Muscle layer of duodenum (tissue), 2 donors: ENCODE data around the gene TBX15.

Source experiments
- H3K27ac ChIP-seq: one replicate; pipeline ENCODE4 v1.7.0; 2013; ENCODE audit warnings: mild to moderate bottlenecking, low read length
- H3K27me3 ChIP-seq: one replicate; pipeline ENCODE4 v1.7.0; 2013; ENCODE audit warnings: low read depth, mild to moderate bottlenecking, control low read depth, low read length
- H3K36me3 ChIP-seq, 2 donors: one replicate each; pipeline ENCODE4 v1.7.0; 2013; ENCODE audit warnings: low read length in 2 of 2, control low read depth in 1 of 2, mild to moderate bottlenecking in 1 of 2; ENCODE audit not compliant: insufficient read depth in 2 of 2, control insufficient read depth in 1 of 2
- H3K4me1 ChIP-seq, 2 donors: one replicate each; pipeline ENCODE4 v1.7.0; 2013; ENCODE audit warnings: low read length in 2 of 2, mild to moderate bottlenecking in 2 of 2, control low read depth in 1 of 2, moderate library complexity in 1 of 2; ENCODE audit not compliant: insufficient read depth in 2 of 2, control insufficient read depth in 1 of 2
- H3K4me3 ChIP-seq, 2 donors: one replicate each; pipeline ENCODE4 v1.7.0; 2013; ENCODE audit warnings: low read length in 2 of 2, low read depth in 1 of 2, mild to moderate bottlenecking in 1 of 2
- H3K9me3 ChIP-seq, 2 donors: one replicate each; pipeline ENCODE4 v1.7.0; 2013; ENCODE audit warnings: low read length in 2 of 2, control low read depth in 1 of 2, mild to moderate bottlenecking in 1 of 2; ENCODE audit not compliant: control insufficient read depth in 1 of 2
- donor health status: healthy.

TBX15 gene

GRCh38 chr1:118948846-118949245, 39.3 kb downstream of the TBX15 start:
- no peaks in the 10 kb centered on the region for H3K4me1 ChIP-seq
- H3K27ac ChIP-seq, result no peak overlapping the region
- H3K27me3 ChIP-seq, result no peaks in the 10 kb centered on the region
- H3K9me3 ChIP-seq, result no peaks in the 10 kb centered on the region
- H3K36me3 ChIP-seq, result no peaks in the 10 kb centered on the region
- no peak overlapping the region for H3K4me3 ChIP-seq

GRCh38 chr1:118948351-118948750, 39.8 kb downstream of the TBX15 start:
- Histone ChIP-seq H3K4me3 (no peak overlapping the region), H3K36me3 (no peaks in the 10 kb centered on the region), H3K4me1 (no peaks in the 10 kb centered on the region), H3K27me3 (no peaks in the 10 kb centered on the region), H3K27ac (no peak overlapping the region), H3K9me3 (no peaks in the 10 kb centered on the region)

GRCh38 chr1:118947790-118948189, 40.4 kb downstream of the TBX15 start:
- Histone ChIP-seq H3K4me3 (no peak overlapping the region), H3K4me1 (no peaks in the 10 kb centered on the region), H3K36me3 (no peaks in the 10 kb centered on the region), H3K27me3 (no peaks in the 10 kb centered on the region), H3K27ac (no peak overlapping the region), H3K9me3 (no peaks in the 10 kb centered on the region)

- Histone ChIP-seq H3K4me1 (no peaks in the 10 kb centered on the region), H3K36me3 (no peaks in the 10 kb centered on the region), H3K27me3 (no peaks in the 10 kb centered on the region), H3K9me3 (no peaks in the 10 kb centered on the region), H3K27ac (no peak overlapping the region), H3K4me3 (no peak overlapping the region)
Measured at GRCh38 chr1:118947003-118947765, 41.0 kb downstream of the TBX15 start.

GRCh38 chr1:118945489-118945888, 42.7 kb downstream of the TBX15 start:
- Histone ChIP-seq H3K36me3 (no peaks in the 10 kb centered on the region), H3K27ac (no peak overlapping the region), H3K9me3 (no peaks in the 10 kb centered on the region), H3K27me3 (no peaks in the 10 kb centered on the region), H3K4me1 (no peaks in the 10 kb centered on the region), H3K4me3 (no peak overlapping the region)

- Histone ChIP-seq H3K4me3 (no peak overlapping the region), H3K27me3 (no peaks in the 10 kb centered on the region), H3K27ac (no peak overlapping the region), H3K9me3 (no peaks in the 10 kb centered on the region), H3K4me1 (no peaks in the 10 kb centered on the region), H3K36me3 (no peaks in the 10 kb centered on the region)
Measured at GRCh38 chr1:118944546-118944945, 43.6 kb downstream of the TBX15 start.

- Histone ChIP-seq H3K27ac (no peak overlapping the region), H3K9me3 (no peaks in the 10 kb centered on the region), H3K36me3 (no peaks in the 10 kb centered on the region), H3K4me3 (no peak overlapping the region), H3K27me3 (no peaks in the 10 kb centered on the region), H3K4me1 (no peaks in the 10 kb centered on the region)
Measured at GRCh38 chr1:118944133-118944532, 44.0 kb downstream of the TBX15 start.

GRCh38 chr1:118940957-118941356, 47.2 kb downstream of the TBX15 start:
- no peak overlapping the region for H3K27ac ChIP-seq
- no peaks in the 10 kb centered on the region for H3K9me3 ChIP-seq
- no peaks in the 10 kb centered on the region for H3K36me3 ChIP-seq
- no peak overlapping the region for H3K4me3 ChIP-seq
- no peaks in the 10 kb centered on the region for H3K27me3 ChIP-seq
- no peaks in the 10 kb centered on the region for H3K4me1 ChIP-seq

- Histone ChIP-seq H3K36me3 (no peaks in the 10 kb centered on the region), H3K4me1 (no peaks in the 10 kb centered on the region), H3K4me3 (no peak overlapping the region), H3K27ac (no peak overlapping the region), H3K9me3 (no peaks in the 10 kb centered on the region), H3K27me3 (no peaks in the 10 kb centered on the region)
Measured at GRCh38 chr1:118937413-118938072, 50.6 kb downstream of the TBX15 start.

- no peaks in the 10 kb centered on the region for H3K9me3 ChIP-seq
- H3K27me3 ChIP-seq, result no peaks in the 10 kb centered on the region
- no peak overlapping the region for H3K27ac ChIP-seq
- H3K4me1 ChIP-seq, result no peaks in the 10 kb centered on the region
- no peaks in the 10 kb centered on the region for H3K36me3 ChIP-seq
- H3K4me3 ChIP-seq, result no peak overlapping the region
Measured at GRCh38 chr1:118934706-118935105, 53.4 kb downstream of the TBX15 start.

GRCh38 chr1:118933051-118933781, 54.9 kb downstream of the TBX15 start:
- Histone ChIP-seq H3K27me3 (no peaks in the 10 kb centered on the region), H3K9me3 (no peaks in the 10 kb centered on the region), H3K4me3 (no peak overlapping the region), H3K4me1 (no peaks in the 10 kb centered on the region), H3K36me3 (no peaks in the 10 kb centered on the region), H3K27ac (no peak overlapping the region)
